ENCODE results near the gene AGBL4.

DNA sequence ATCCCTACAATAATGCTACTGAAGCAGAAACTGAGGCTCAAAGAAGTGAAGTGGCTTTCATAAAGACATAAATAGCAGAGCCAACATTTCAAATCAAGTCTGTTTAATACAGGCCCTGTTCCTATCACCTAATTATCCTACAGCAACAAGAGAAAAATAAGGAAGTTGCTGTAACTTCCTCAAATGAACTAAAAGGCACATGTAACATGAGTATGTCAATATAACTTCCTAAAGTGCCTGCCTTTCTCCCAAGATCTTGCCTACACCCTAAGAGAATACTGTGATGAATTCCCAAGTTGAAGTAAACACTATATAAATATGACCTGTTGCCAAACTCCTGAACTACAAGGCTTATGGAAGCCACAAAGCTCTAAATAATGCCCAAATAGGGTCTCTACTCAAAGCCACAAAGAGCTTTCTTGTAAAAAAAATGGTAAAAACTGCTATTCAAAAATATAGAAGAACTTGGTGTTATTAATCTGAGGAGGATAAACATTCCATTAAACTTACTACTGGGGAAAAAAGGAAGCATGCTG lies 1255.7 kb downstream of the AGBL4 start:
- TF ChIP-seq RAD21 (IDR thresholded peaks at IDR 0.05; ENCODE audit: low read length) (no peak), RCOR1 (IDR thresholded peaks at IDR 0.05; ENCODE audit: insufficient replicate concordance, low read length) (no peak), MXI1 (IDR thresholded peaks at IDR 0.05; ENCODE audit: borderline replicate concordance, low read depth, low read length) (no peak), RFX5 (IDR thresholded peaks at IDR 0.05; ENCODE audit: low read depth, low read length) (no peak), NFE2L2 (IDR thresholded peaks at IDR 0.05; ENCODE audit: low read depth, low read length) (no peak), POLR2A (IDR thresholded peaks at IDR 0.05; ENCODE audit: low read depth, low read length) (no peak)
- TF ChIP-seq, protein P1, sequence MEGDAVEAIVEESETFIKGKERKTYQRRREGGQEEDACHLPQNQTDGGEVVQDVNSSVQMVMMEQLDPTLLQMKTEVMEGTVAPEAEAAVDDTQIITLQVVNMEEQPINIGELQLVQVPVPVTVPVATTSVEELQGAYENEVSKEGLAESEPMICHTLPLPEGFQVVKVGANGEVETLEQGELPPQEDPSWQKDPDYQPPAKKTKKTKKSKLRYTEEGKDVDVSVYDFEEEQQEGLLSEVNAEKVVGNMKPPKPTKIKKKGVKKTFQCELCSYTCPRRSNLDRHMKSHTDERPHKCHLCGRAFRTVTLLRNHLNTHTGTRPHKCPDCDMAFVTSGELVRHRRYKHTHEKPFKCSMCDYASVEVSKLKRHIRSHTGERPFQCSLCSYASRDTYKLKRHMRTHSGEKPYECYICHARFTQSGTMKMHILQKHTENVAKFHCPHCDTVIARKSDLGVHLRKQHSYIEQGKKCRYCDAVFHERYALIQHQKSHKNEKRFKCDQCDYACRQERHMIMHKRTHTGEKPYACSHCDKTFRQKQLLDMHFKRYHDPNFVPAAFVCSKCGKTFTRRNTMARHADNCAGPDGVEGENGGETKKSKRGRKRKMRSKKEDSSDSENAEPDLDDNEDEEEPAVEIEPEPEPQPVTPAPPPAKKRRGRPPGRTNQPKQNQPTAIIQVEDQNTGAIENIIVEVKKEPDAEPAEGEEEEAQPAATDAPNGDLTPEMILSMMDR (conservative IDR thresholded peaks at IDR 0.05; ENCODE audit: low read depth, low read length): no peak
- TF ChIP-seq, protein P2, sequence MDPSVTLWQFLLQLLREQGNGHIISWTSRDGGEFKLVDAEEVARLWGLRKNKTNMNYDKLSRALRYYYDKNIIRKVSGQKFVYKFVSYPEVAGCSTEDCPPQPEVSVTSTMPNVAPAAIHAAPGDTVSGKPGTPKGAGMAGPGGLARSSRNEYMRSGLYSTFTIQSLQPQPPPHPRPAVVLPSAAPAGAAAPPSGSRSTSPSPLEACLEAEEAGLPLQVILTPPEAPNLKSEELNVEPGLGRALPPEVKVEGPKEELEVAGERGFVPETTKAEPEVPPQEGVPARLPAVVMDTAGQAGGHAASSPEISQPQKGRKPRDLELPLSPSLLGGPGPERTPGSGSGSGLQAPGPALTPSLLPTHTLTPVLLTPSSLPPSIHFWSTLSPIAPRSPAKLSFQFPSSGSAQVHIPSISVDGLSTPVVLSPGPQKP (IDR thresholded peaks at IDR 0.05; ENCODE audit: borderline replicate concordance, low read depth, low read length): no peak
